GM23338 (cell line): ENCODE results near the gene FNIP2. TPM values are rescaled to one million over a fixed set of nuclear protein-coding genes. Genes with fewer than 3 reads are reported as not detected.

ENCODE experiments used
- ATAC-seq: fragments of 200-7000 bp; cut with Tn5 transposase; 3 replicates; pipeline ENCODE4 v1.9.1; 2020
- DNase-seq: peaks from one replicate; pipeline ENCODE4 v3.0.0-alpha.2; 2015; ENCODE audit warnings: low spot score
- H2AFZ ChIP-seq: fragments of 200-600 bp; sonication (generic); 2 replicates; pipeline ENCODE4 v1.8.0; 2016; ENCODE audit warnings: antibody characterized with exemption, mild to moderate bottlenecking, moderate library complexity
- H3F3A ChIP-seq: fragments of 200-600 bp; sonication (generic); replicated peaks from 2 replicates; pipeline ENCODE4 v1.8.0; 2017; ENCODE audit warnings: antibody characterized with exemption, mixed run types, low read depth
- H3K27ac ChIP-seq: fragments of 200-600 bp; sonication (generic); 2 replicates; pipeline ENCODE4 v1.6.1; 2016; ENCODE audit warnings: low read depth
- H3K27me3 ChIP-seq: fragments of 200-600 bp; sonication (generic); 2 replicates; pipeline ENCODE4 v1.8.0; 2016; ENCODE audit warnings: mild to moderate bottlenecking, mixed run types, moderate library complexity; ENCODE audit not compliant: insufficient read depth
- H3K36me3 ChIP-seq: fragments of 200-600 bp; sonication (generic); 2 replicates; pipeline ENCODE4 v1.8.0; 2016; ENCODE audit warnings: mild to moderate bottlenecking; ENCODE audit not compliant: insufficient read depth
- H3K4me1 ChIP-seq: fragments of 200-600 bp; sonication (generic); 2 replicates; pipeline ENCODE4 v1.8.0; 2016; ENCODE audit warnings: mild to moderate bottlenecking, moderate library complexity; ENCODE audit not compliant: insufficient read depth
- H3K4me2 ChIP-seq: fragments of 200-600 bp; sonication (generic); 2 replicates; pipeline ENCODE4 v1.7.1; 2017; ENCODE audit warnings: mixed run types
- H3K4me3 ChIP-seq: fragments of 200-600 bp; sonication (generic); 2 replicates; pipeline ENCODE4 v1.6.1; 2016; ENCODE audit warnings: mixed run types
- H3K79me2 ChIP-seq: fragments of 200-600 bp; sonication (generic); replicated peaks from 2 replicates; pipeline ENCODE4 v1.8.0; 2017; ENCODE audit warnings: mild to moderate bottlenecking; ENCODE audit not compliant: insufficient read depth
- H3K9me2 ChIP-seq: fragments of 200-600 bp; sonication (generic); 2 replicates; pipeline ENCODE4 v1.8.0; 2017; ENCODE audit not compliant: insufficient read depth
- H4K20me1 ChIP-seq: fragments of 200-600 bp; sonication (generic); replicated peaks from 2 replicates; pipeline ENCODE4 v1.8.0; 2017; ENCODE audit warnings: mild to moderate bottlenecking; ENCODE audit not compliant: insufficient read depth
- H3K27ac Mint-ChIP-seq: 2 replicates; pipeline ENCODE4 v1.8.0; 2020; ENCODE audit warnings: inconsistent platforms, mild to moderate bottlenecking, moderate library complexity, mixed read lengths
- H3K27me3 Mint-ChIP-seq: 3 replicates; pipeline ENCODE4 v1.8.0; 2022; ENCODE audit warnings: low read depth, mild to moderate bottlenecking, moderate library complexity, mixed read lengths, inconsistent platforms; ENCODE audit not compliant: insufficient read depth, poor library complexity
- H3K36me3 Mint-ChIP-seq: 3 replicates; pipeline ENCODE4 v1.8.0; 2021; ENCODE audit warnings: low read depth, mild to moderate bottlenecking, inconsistent platforms, moderate library complexity, mixed read lengths
- H3K4me1 Mint-ChIP-seq: 3 replicates; pipeline ENCODE4 v1.8.0; 2020; ENCODE audit warnings: mild to moderate bottlenecking, inconsistent platforms, mixed read lengths
- H3K4me3 Mint-ChIP-seq: 3 replicates; pipeline ENCODE4 v1.8.0; 2021; ENCODE audit warnings: moderate library complexity, mild to moderate bottlenecking, inconsistent platforms, mixed read lengths
- H3K9me3 Mint-ChIP-seq: 3 replicates; pipeline ENCODE4 v1.8.0; 2020; ENCODE audit warnings: moderate library complexity, mild to moderate bottlenecking, inconsistent platforms, mixed read lengths
- CREB1 ChIP-seq: fragments of 250-450 bp; sonication (Bioruptor Pico); IDR thresholded peaks from 2 replicates; pipeline ENCODE4 v1.5.0; 2020; ENCODE audit warnings: low read depth, mild to moderate bottlenecking, moderate library complexity
- EZH2 ChIP-seq: fragments of 200-600 bp; sonication (generic); IDR thresholded peaks from one replicate; pipeline ENCODE4 v1.8.0; 2017; ENCODE audit warnings: antibody characterized with exemption, mild to moderate bottlenecking, low read depth; ENCODE audit not compliant: unreplicated experiment
- EZH2phosphoT487 ChIP-seq: fragments of 200-600 bp; sonication (generic); IDR thresholded peaks from one replicate; pipeline ENCODE4 v1.8.1; 2018; ENCODE audit warnings: antibody characterized with exemption; ENCODE audit not compliant: unreplicated experiment
- JUNB ChIP-seq: IDR thresholded peaks from one replicate; pipeline ENCODE4 v1.6.1; 2016; ENCODE audit warnings: antibody characterized with exemption; ENCODE audit not compliant: unreplicated experiment
- NANOG ChIP-seq: IDR thresholded peaks from 2 replicates; pipeline ENCODE4 v1.6.1; 2016; ENCODE audit warnings: antibody characterized with exemption, borderline replicate concordance
- POLR2AphosphoS5 ChIP-seq: IDR thresholded peaks from 2 replicates; pipeline ENCODE4 v1.6.1; 2016; ENCODE audit warnings: antibody characterized with exemption, low read depth
- STAT1 ChIP-seq: IDR thresholded peaks from one replicate; pipeline ENCODE4 v1.6.1; 2016; ENCODE audit warnings: antibody characterized with exemption; ENCODE audit not compliant: unreplicated experiment
- ZNF114 ChIP-seq: fragments of 250-450 bp; sonication (Bioruptor Pico); IDR thresholded peaks from 2 replicates; pipeline ENCODE4 v1.5.0; 2020; ENCODE audit warnings: mild to moderate bottlenecking, moderate library complexity
- ZNF331 ChIP-seq: fragments of 250-450 bp; sonication (Bioruptor Pico); IDR thresholded peaks from 2 replicates; pipeline ENCODE4 v1.5.0; 2020; ENCODE audit warnings: low read depth, mild to moderate bottlenecking, moderate library complexity
- polyA plus RNA-seq: library from polyadenylated mRNA; unstranded; fragments of >200 nt; fragmentation: Nextera tagmentation; extraction: Ambion mirVana; gene quantifications from 2 replicates; pipeline ENCODE4 v1.2.1, GENCODE V29; 2016
- total RNA-seq: library from RNA; depleted of rRNA; stranded (reverse); fragments of >200 nt; shearing (Covaris generic); gene quantifications from 2 replicates; pipeline ENCODE4 v1.2.3, GENCODE V29; 2014
- TF ChIP-seq, protein P1 (sequence below): fragments of 250-450 bp; sonication (Bioruptor Pico); IDR thresholded peaks from 2 replicates; pipeline ENCODE4 v1.5.0; 2020; ENCODE audit warnings: mild to moderate bottlenecking, moderate library complexity
- TF ChIP-seq, protein P2 (sequence below): IDR thresholded peaks from 2 replicates; pipeline ENCODE4 v1.6.1; 2016; ENCODE audit warnings: antibody characterized with exemption
- TF ChIP-seq, protein P3 (sequence below), 2 experiments: fragments of 200-600 bp in 1 of 2; sonication (generic) in 1 of 2; conservative IDR thresholded peaks; 2 replicates each; pipeline versions ENCODE4 v1.5.1 to v1.6.1; 2016 to 2017; ENCODE audit warnings: antibody characterized with exemption in 2 of 2, low read depth in 2 of 2, mild to moderate bottlenecking in 2 of 2, moderate library complexity in 1 of 2
- TF ChIP-seq, protein P4 (sequence below): IDR thresholded peaks from one replicate; pipeline ENCODE4 v1.6.1; 2018; ENCODE audit warnings: antibody characterized with exemption; ENCODE audit not compliant: unreplicated experiment

FNIP2 gene
- total and polyA plus RNA-seq, 2 experiments from 2014 or later, result 2.7 to 17.2 TPM

DNA sequence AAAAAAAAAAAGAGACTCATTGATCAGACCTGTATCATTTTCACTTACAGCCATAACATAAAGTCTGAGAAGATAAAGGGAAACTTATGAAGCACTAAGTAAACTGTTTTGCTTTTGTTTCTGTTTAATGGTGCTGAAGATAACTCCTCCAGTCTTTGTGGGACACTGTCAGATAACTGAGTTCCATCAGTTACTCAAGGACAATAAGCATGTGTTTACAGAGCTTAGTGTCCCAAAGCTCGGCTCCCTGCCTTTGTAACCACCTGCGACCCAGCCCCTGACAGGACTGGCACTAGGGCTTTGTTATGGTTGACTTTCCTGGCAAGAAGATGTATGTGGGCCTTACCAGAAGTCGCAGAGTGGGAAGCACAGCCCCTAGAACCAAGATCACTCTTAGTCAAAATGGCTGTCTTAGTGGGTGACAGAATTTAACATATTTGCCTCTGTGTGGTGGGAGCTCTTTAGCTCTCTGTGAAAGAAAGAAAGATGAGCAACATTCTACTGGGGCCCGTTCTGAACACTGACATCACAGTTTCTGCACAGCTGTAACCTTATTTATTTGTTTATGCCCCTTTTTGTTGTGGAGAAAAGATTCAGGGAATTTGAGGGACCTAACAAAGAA, 68.1 kb downstream of the FNIP2 start:
- ATAC-seq (no peak), DNase-seq (no peak)
- Histone ChIP-seq H3K4me3 (no peak overlapping the region), H3K9me2 (no peaks in the 10 kb centered on the region; the same call in 1 of the 2 replicates), H3F3A (no peaks in the 10 kb centered on the region), H3K27ac (no peak overlapping the region; the same call in 1 of the 2 replicates), H3K4me1 (no peaks in the 10 kb centered on the region), H3K36me3 (no peaks in the 10 kb centered on the region), H3K4me2 (no peak overlapping the region), H4K20me1 (no peaks in the 10 kb centered on the region), H3K79me2 (no peaks in the 10 kb centered on the region), H2AFZ (no peak overlapping the region), H3K27me3 (no peaks in the 10 kb centered on the region)
- peaks cover 6% of the 10 kb centered on the region for H3K27me3 Mint-ChIP-seq
- peaks cover 33% of the 10 kb centered on the region for H3K36me3 Mint-ChIP-seq
- no peak overlapping the region for H3K27ac Mint-ChIP-seq
- no peaks in the 10 kb centered on the region for H3K9me3 Mint-ChIP-seq
- no peak for TF ChIP-seq ZNF331 (CRISPR knock-in tag)
- TF ChIP-seq JUNB, result no peak
- TF ChIP-seq, protein P1, sequence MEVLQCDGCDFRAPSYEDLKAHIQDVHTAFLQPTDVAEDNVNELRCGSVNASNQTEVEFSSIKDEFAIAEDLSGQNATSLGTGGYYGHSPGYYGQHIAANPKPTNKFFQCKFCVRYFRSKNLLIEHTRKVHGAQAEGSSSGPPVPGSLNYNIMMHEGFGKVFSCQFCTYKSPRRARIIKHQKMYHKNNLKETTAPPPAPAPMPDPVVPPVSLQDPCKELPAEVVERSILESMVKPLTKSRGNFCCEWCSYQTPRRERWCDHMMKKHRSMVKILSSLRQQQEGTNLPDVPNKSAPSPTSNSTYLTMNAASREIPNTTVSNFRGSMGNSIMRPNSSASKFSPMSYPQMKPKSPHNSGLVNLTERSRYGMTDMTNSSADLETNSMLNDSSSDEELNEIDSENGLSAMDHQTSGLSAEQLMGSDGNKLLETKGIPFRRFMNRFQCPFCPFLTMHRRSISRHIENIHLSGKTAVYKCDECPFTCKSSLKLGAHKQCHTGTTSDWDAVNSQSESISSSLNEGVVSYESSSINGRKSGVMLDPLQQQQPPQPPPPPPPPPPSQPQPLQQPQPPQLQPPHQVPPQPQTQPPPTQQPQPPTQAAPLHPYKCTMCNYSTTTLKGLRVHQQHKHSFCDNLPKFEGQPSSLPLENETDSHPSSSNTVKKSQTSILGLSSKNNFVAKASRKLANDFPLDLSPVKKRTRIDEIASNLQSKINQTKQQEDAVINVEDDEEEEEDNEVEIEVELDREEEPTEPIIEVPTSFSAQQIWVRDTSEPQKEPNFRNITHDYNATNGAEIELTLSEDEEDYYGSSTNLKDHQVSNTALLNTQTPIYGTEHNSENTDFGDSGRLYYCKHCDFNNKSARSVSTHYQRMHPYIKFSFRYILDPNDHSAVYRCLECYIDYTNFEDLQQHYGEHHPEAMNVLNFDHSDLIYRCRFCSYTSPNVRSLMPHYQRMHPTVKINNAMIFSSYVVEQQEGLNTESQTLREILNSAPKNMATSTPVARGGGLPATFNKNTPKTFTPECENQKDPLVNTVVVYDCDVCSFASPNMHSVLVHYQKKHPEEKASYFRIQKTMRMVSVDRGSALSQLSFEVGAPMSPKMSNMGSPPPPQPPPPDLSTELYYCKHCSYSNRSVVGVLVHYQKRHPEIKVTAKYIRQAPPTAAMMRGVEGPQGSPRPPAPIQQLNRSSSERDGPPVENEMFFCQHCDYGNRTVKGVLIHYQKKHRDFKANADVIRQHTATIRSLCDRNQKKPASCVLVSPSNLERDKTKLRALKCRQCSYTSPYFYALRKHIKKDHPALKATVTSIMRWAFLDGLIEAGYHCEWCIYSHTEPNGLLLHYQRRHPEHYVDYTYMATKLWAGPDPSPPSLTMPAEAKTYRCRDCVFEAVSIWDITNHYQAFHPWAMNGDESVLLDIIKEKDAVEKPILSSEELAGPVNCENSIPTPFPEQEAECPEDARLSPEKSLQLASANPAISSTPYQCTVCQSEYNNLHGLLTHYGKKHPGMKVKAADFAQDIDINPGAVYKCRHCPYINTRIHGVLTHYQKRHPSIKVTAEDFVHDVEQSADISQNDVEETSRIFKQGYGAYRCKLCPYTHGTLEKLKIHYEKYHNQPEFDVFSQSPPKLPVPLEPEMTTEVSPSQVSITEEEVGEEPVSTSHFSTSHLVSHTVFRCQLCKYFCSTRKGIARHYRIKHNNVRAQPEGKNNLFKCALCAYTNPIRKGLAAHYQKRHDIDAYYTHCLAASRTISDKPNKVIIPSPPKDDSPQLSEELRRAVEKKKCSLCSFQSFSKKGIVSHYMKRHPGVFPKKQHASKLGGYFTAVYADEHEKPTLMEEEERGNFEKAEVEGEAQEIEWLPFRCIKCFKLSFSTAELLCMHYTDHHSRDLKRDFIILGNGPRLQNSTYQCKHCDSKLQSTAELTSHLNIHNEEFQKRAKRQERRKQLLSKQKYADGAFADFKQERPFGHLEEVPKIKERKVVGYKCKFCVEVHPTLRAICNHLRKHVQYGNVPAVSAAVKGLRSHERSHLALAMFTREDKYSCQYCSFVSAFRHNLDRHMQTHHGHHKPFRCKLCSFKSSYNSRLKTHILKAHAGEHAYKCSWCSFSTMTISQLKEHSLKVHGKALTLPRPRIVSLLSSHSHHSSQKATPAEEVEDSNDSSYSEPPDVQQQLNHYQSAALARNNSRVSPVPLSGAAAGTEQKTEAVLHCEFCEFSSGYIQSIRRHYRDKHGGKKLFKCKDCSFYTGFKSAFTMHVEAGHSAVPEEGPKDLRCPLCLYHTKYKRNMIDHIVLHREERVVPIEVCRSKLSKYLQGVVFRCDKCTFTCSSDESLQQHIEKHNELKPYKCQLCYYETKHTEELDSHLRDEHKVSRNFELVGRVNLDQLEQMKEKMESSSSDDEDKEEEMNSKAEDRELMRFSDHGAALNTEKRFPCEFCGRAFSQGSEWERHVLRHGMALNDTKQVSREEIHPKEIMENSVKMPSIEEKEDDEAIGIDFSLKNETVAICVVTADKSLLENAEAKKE (CRISPR knock-in tag), result no peak
- no peak for TF ChIP-seq POLR2AphosphoS5
- TF ChIP-seq, protein P2, sequence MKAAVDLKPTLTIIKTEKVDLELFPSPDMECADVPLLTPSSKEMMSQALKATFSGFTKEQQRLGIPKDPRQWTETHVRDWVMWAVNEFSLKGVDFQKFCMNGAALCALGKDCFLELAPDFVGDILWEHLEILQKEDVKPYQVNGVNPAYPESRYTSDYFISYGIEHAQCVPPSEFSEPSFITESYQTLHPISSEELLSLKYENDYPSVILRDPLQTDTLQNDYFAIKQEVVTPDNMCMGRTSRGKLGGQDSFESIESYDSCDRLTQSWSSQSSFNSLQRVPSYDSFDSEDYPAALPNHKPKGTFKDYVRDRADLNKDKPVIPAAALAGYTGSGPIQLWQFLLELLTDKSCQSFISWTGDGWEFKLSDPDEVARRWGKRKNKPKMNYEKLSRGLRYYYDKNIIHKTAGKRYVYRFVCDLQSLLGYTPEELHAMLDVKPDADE, result no peak
- TF ChIP-seq NANOG, result no peak
- no peak for TF ChIP-seq STAT1
- TF ChIP-seq ZNF114 (CRISPR knock-in tag), result no peak
- no peak for TF ChIP-seq EZH2
- TF ChIP-seq CREB1, result no peak
- TF ChIP-seq, protein P3, sequence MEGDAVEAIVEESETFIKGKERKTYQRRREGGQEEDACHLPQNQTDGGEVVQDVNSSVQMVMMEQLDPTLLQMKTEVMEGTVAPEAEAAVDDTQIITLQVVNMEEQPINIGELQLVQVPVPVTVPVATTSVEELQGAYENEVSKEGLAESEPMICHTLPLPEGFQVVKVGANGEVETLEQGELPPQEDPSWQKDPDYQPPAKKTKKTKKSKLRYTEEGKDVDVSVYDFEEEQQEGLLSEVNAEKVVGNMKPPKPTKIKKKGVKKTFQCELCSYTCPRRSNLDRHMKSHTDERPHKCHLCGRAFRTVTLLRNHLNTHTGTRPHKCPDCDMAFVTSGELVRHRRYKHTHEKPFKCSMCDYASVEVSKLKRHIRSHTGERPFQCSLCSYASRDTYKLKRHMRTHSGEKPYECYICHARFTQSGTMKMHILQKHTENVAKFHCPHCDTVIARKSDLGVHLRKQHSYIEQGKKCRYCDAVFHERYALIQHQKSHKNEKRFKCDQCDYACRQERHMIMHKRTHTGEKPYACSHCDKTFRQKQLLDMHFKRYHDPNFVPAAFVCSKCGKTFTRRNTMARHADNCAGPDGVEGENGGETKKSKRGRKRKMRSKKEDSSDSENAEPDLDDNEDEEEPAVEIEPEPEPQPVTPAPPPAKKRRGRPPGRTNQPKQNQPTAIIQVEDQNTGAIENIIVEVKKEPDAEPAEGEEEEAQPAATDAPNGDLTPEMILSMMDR (conservative IDR thresholded peaks at IDR 0.05; ENCODE audit: low read depth in 2 of 2), result no peak
- no peak for TF ChIP-seq EZH2phosphoT487
- TF ChIP-seq, protein P4, sequence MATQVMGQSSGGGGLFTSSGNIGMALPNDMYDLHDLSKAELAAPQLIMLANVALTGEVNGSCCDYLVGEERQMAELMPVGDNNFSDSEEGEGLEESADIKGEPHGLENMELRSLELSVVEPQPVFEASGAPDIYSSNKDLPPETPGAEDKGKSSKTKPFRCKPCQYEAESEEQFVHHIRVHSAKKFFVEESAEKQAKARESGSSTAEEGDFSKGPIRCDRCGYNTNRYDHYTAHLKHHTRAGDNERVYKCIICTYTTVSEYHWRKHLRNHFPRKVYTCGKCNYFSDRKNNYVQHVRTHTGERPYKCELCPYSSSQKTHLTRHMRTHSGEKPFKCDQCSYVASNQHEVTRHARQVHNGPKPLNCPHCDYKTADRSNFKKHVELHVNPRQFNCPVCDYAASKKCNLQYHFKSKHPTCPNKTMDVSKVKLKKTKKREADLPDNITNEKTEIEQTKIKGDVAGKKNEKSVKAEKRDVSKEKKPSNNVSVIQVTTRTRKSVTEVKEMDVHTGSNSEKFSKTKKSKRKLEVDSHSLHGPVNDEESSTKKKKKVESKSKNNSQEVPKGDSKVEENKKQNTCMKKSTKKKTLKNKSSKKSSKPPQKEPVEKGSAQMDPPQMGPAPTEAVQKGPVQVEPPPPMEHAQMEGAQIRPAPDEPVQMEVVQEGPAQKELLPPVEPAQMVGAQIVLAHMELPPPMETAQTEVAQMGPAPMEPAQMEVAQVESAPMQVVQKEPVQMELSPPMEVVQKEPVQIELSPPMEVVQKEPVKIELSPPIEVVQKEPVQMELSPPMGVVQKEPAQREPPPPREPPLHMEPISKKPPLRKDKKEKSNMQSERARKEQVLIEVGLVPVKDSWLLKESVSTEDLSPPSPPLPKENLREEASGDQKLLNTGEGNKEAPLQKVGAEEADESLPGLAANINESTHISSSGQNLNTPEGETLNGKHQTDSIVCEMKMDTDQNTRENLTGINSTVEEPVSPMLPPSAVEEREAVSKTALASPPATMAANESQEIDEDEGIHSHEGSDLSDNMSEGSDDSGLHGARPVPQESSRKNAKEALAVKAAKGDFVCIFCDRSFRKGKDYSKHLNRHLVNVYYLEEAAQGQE, result no peak
- H3K4me1 Mint-ChIP-seq, result peaks cover 20% of the 10 kb centered on the region
- no peak overlapping the region for H3K4me3 Mint-ChIP-seq
